ENCODE measurements around the gene AMFR. TPM values are rescaled to one million over a fixed set of nuclear protein-coding genes. Genes with fewer than 3 reads are reported as not detected.

AMFR gene
- total RNA-seq, 1 experiment from 2014 or later, result 31.7 TPM

DNA sequence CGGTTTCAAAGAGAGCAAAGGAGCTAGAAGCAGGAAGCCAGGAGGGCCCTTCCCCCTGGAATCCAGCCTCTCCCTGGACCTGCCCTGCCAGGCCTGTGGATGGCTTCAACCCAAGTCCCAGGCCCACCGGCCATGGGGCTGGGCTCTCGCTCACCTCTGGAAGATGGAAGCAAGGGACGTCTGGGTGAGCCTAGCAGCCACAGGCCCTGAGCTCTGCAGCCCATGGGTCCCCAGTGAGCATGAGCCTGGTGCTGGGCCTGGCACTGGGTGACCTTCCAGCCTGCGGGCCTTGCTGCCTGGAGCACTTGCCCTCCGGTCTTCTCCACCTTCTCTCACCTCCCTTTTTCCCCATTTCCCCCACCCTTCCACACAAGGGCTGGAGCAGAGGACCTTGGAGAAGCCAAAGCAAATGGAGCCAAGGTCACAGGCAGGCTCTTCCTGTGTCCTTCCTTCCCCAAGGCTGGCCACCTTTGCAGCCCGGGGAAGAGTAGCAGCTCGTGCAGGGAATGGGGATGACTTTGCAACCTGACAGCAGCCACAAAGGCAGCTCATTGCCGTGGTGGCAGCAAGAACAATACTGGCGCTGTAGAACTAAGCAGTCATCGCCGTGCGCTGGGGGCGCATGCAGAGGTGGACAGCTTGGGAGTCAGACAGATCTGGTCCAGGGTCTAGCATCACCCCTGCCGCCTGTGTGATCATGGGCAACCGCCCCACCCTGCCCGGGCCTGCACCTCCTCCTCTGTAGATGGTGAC lies 86.6 kb downstream of the AMFR start:
- Mint-ChIP-seq H3K4me1 (no peaks in the 10 kb centered on the region), H3K9me3 (no peaks in the 10 kb centered on the region), H3K4me3 (no peak overlapping the region), H3K27me3 (ENCODE audit: low read depth) (no peaks in the 10 kb centered on the region), H3K36me3 (no peaks in the 10 kb centered on the region), H3K27ac (no peak overlapping the region)
- no peak for ATAC-seq
- ChIA-PET POLR2A (no interaction called here), CTCF (interaction anchor here (1.8 to 5.2 kb wide), 2 partner anchors 9 to 18 kb away, joined by 5 to 44 read pairs; no protein-coding TSS in a partner anchor)
- DNase-seq (ENCODE audit: low spot score), result no peak
- TF ChIP-seq ZNF425 (CRISPR knock-in tag; conservative IDR thresholded peaks at IDR 0.05) (no peak), ZNF232 (CRISPR knock-in tag; IDR thresholded peaks at IDR 0.05) (no peak)

DNA sequence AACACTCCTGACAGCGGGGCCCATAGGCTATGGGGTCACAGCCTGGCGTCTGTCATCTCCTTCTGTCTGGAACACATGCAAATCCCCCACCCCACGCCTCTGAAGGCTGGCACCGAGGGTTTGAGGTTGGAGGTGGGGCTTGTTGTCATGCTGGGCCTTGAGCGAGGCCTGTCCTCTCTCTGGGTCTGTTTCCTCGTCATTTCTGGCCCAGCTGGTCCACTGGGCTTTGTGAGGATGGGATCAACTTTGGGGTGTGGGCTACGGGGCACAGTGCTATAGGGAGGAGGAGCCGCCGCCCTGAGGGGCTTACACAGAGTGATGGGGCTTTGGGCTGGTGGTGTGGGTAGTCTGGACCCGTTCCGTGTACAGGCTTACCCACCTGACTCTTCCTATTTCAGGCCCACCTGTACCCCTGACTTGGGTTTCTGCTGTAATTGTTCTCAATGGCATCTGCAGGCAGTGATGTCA lies 87.5 kb downstream of the AMFR start:
- CTCF ChIA-PET, result interaction anchor here (1.8 to 5.2 kb wide), 2 partner anchors 10 to 19 kb away, joined by 5 to 44 read pairs; no protein-coding TSS in a partner anchor
- Mint-ChIP-seq H3K4me1 (no peaks in the 10 kb centered on the region), H3K9me3 (no peaks in the 10 kb centered on the region), H3K4me3 (no peak overlapping the region), H3K36me3 (no peaks in the 10 kb centered on the region), H3K27me3 (ENCODE audit: low read depth) (no peaks in the 10 kb centered on the region), H3K27ac (no peak overlapping the region)
- no peak for DNase-seq (ENCODE audit: low spot score)
- ATAC-seq, result no peak
- POLR2A ChIA-PET, result no interaction called here
- TF ChIP-seq JUN (CRISPR knock-in tag; IDR thresholded peaks at IDR 0.05), result no peak
- TF ChIP-seq, protein P1, sequence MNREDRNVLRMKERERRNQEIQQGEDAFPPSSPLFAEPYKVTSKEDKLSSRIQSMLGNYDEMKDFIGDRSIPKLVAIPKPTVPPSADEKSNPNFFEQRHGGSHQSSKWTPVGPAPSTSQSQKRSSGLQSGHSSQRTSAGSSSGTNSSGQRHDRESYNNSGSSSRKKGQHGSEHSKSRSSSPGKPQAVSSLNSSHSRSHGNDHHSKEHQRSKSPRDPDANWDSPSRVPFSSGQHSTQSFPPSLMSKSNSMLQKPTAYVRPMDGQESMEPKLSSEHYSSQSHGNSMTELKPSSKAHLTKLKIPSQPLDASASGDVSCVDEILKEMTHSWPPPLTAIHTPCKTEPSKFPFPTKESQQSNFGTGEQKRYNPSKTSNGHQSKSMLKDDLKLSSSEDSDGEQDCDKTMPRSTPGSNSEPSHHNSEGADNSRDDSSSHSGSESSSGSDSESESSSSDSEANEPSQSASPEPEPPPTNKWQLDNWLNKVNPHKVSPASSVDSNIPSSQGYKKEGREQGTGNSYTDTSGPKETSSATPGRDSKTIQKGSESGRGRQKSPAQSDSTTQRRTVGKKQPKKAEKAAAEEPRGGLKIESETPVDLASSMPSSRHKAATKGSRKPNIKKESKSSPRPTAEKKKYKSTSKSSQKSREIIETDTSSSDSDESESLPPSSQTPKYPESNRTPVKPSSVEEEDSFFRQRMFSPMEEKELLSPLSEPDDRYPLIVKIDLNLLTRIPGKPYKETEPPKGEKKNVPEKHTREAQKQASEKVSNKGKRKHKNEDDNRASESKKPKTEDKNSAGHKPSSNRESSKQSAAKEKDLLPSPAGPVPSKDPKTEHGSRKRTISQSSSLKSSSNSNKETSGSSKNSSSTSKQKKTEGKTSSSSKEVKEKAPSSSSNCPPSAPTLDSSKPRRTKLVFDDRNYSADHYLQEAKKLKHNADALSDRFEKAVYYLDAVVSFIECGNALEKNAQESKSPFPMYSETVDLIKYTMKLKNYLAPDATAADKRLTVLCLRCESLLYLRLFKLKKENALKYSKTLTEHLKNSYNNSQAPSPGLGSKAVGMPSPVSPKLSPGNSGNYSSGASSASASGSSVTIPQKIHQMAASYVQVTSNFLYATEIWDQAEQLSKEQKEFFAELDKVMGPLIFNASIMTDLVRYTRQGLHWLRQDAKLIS (CRISPR knock-in tag; IDR thresholded peaks at IDR 0.05; ENCODE audit: borderline replicate concordance), result no peak
- no peak for TF ChIP-seq USF1 (CRISPR knock-in tag; IDR thresholded peaks at IDR 0.05)
- TF ChIP-seq, protein P2, sequence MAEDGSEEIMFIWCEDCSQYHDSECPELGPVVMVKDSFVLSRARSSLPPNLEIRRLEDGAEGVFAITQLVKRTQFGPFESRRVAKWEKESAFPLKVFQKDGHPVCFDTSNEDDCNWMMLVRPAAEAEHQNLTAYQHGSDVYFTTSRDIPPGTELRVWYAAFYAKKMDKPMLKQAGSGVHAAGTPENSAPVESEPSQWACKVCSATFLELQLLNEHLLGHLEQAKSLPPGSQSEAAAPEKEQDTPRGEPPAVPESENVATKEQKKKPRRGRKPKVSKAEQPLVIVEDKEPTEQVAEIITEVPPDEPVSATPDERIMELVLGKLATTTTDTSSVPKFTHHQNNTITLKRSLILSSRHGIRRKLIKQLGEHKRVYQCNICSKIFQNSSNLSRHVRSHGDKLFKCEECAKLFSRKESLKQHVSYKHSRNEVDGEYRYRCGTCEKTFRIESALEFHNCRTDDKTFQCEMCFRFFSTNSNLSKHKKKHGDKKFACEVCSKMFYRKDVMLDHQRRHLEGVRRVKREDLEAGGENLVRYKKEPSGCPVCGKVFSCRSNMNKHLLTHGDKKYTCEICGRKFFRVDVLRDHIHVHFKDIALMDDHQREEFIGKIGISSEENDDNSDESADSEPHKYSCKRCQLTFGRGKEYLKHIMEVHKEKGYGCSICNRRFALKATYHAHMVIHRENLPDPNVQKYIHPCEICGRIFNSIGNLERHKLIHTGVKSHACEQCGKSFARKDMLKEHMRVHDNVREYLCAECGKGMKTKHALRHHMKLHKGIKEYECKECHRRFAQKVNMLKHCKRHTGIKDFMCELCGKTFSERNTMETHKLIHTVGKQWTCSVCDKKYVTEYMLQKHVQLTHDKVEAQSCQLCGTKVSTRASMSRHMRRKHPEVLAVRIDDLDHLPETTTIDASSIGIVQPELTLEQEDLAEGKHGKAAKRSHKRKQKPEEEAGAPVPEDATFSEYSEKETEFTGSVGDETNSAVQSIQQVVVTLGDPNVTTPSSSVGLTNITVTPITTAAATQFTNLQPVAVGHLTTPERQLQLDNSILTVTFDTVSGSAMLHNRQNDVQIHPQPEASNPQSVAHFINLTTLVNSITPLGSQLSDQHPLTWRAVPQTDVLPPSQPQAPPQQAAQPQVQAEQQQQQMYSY (CRISPR knock-in tag; IDR thresholded peaks at IDR 0.05), result no peak
- no peak for TF ChIP-seq MYBL2 (CRISPR knock-in tag; IDR thresholded peaks at IDR 0.05)
- TF ChIP-seq E2F4 (CRISPR knock-in tag; IDR thresholded peaks at IDR 0.05; ENCODE audit: borderline replicate concordance, low read depth), result no peak
- TF ChIP-seq NR3C1 (CRISPR knock-in tag; conservative IDR thresholded peaks at IDR 0.05; ENCODE audit: low read depth), result no peak
- no peak for TF ChIP-seq GTF2I (CRISPR knock-in tag; conservative IDR thresholded peaks at IDR 0.05)
- TF ChIP-seq TEAD1 (CRISPR knock-in tag; IDR thresholded peaks at IDR 0.05), result no peak
- TF ChIP-seq E2F1 (CRISPR knock-in tag; IDR thresholded peaks at IDR 0.05), result no peak
- TF ChIP-seq, protein P3, sequence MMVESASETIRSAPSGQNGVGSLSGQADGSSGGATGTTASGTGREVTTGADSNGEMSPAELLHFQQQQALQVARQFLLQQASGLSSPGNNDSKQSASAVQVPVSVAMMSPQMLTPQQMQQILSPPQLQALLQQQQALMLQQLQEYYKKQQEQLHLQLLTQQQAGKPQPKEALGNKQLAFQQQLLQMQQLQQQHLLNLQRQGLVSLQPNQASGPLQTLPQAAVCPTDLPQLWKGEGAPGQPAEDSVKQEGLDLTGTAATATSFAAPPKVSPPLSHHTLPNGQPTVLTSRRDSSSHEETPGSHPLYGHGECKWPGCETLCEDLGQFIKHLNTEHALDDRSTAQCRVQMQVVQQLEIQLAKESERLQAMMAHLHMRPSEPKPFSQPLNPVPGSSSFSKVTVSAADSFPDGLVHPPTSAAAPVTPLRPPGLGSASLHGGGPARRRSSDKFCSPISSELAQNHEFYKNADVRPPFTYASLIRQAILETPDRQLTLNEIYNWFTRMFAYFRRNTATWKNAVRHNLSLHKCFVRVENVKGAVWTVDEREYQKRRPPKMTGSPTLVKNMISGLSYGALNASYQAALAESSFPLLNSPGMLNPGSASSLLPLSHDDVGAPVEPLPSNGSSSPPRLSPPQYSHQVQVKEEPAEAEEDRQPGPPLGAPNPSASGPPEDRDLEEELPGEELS (CRISPR knock-in tag; IDR thresholded peaks at IDR 0.05), result no peak
- no peak for TF ChIP-seq ZNF317 (CRISPR knock-in tag; IDR thresholded peaks at IDR 0.05; ENCODE audit: borderline replicate concordance, low read depth)
- no peak for TF ChIP-seq ELF4 (CRISPR knock-in tag; IDR thresholded peaks at IDR 0.05; ENCODE audit: low read depth)
- TF ChIP-seq TP53 (CRISPR knock-in tag; IDR thresholded peaks at IDR 0.05), result no peak
- no peak for TF ChIP-seq ZBTB43 (CRISPR knock-in tag; IDR thresholded peaks at IDR 0.05)

Measured in WTC11 (cell line).